Measurements from ENCODE around the gene FAM47E. TPM values are rescaled to one million over a fixed set of nuclear protein-coding genes. Genes with fewer than 3 reads are reported as not detected.
A peak's percentile ranks its signal among the peaks of the same experiment; 100 is the strongest.

Gene FAM47E
- total and polyA plus RNA-seq, 9 of the 15 experiments (the other 6 are each of a cell fraction or from before 2014, with no cell fraction given) = 3.7 to 15.6 (median 6.4) TPM

DNA sequence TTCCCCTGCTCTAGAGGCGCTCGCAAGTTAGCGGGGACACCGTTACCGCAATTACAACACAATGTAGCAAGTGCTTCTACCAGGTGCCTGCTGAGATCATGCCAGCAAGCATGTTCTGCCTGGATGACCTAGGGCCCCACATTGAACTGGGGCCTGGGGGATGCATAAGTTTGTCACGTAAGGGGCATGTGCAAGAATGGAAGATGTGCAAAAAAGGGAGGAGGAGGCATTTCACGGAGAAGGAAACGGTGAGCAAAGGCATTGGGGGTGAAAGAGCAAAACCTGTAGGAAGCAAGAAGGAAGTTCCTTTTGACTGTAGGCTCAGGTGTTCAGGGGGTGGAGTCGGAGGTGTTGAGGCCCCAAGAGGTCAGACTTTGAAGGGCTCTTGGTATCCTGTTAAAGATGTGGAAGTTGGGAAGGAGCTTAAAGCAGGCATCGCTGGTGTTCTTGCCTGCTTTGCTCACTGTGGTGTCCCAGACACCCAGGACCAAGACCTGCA, 37.3 kb upstream of the FAM47E start (continued):
- TF ChIP-seq MCM2 (IDR thresholded peaks at IDR 0.05; ENCODE audit: low read depth) (no peak), HNRNPL (IDR thresholded peaks at IDR 0.05; ENCODE audit: low read depth, low read length) (no peak), NEUROD1 (IDR thresholded peaks at IDR 0.05; ENCODE audit: borderline replicate concordance, low read depth, low read length, partially characterized antibody) (no peak), KDM1A (IDR thresholded peaks at IDR 0.05) (no peak), ZFP30 (CRISPR knock-in tag; IDR thresholded peaks at IDR 0.05; ENCODE audit: borderline replicate concordance) (no peak), SREBF2 (CRISPR knock-in tag; IDR thresholded peaks at IDR 0.05) (no peak), GABPA (tag; conservative IDR thresholded peaks at IDR 0.05; ENCODE audit: low read depth) (no peak; the same call in 1 of the 2 replicates), THRB (CRISPR knock-in tag; conservative IDR thresholded peaks at IDR 0.05) (no peak; the same call in 1 of the 2 replicates), NR2C2 (CRISPR knock-in tag; IDR thresholded peaks at IDR 0.05) (no peak), NR2C2 (tag; IDR thresholded peaks at IDR 0.05) (peak; percentile 17), MEF2D (tag; conservative IDR thresholded peaks at IDR 0.05; ENCODE audit: low read depth) (0 out of 2 replicates have a peak, but pooled peaks have one; percentile 38), KDM4B (IDR thresholded peaks at IDR 0.05; ENCODE audit: borderline replicate concordance in 2 of 2, low read depth in 1 of 2) (0 out of 4 replicates have a peak, but pooled peaks of 1 of the 2 experiments have one; percentile 41), HDGF (IDR thresholded peaks at IDR 0.05) (peak; percentile 38; the same call in 1 of the 2 replicates)
- TF ChIP-seq, protein P1, sequence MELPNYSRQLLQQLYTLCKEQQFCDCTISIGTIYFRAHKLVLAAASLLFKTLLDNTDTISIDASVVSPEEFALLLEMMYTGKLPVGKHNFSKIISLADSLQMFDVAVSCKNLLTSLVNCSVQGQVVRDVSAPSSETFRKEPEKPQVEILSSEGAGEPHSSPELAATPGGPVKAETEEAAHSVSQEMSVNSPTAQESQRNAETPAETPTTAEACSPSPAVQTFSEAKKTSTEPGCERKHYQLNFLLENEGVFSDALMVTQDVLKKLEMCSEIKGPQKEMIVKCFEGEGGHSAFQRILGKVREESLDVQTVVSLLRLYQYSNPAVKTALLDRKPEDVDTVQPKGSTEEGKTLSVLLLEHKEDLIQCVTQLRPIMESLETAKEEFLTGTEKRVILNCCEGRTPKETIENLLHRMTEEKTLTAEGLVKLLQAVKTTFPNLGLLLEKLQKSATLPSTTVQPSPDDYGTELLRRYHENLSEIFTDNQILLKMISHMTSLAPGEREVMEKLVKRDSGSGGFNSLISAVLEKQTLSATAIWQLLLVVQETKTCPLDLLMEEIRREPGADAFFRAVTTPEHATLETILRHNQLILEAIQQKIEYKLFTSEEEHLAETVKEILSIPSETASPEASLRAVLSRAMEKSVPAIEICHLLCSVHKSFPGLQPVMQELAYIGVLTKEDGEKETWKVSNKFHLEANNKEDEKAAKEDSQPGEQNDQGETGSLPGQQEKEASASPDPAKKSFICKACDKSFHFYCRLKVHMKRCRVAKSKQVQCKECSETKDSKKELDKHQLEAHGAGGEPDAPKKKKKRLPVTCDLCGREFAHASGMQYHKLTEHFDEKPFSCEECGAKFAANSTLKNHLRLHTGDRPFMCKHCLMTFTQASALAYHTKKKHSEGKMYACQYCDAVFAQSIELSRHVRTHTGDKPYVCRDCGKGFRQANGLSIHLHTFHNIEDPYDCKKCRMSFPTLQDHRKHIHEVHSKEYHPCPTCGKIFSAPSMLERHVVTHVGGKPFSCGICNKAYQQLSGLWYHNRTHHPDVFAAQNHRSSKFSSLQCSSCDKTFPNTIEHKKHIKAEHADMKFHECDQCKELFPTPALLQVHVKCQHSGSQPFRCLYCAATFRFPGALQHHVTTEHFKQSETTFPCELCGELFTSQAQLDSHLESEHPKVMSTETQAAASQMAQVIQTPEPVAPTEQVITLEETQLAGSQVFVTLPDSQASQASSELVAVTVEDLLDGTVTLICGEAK (IDR thresholded peaks at IDR 0.05) = peak; percentile 54; the same call in 1 of the 2 replicates
- TF ChIP-seq, protein P1 (CRISPR knock-in tag; IDR thresholded peaks at IDR 0.05) = no peak
- TF ChIP-seq, protein P2, sequence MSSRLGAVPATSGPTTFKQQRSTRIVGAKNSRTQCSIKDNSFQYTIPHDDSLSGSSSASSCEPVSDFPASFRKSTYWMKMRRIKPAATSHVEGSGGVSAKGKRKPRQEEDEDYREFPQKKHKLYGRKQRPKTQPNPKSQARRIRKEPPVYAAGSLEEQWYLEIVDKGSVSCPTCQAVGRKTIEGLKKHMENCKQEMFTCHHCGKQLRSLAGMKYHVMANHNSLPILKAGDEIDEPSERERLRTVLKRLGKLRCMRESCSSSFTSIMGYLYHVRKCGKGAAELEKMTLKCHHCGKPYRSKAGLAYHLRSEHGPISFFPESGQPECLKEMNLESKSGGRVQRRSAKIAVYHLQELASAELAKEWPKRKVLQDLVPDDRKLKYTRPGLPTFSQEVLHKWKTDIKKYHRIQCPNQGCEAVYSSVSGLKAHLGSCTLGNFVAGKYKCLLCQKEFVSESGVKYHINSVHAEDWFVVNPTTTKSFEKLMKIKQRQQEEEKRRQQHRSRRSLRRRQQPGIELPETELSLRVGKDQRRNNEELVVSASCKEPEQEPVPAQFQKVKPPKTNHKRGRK (tag; IDR thresholded peaks at IDR 0.05) = 0 out of 2 replicates have a peak, but pooled peaks have one; percentile 22
